Spleen (tissue), 11 donors: ENCODE results near the gene BRINP3. TPM values are rescaled to one million over a fixed set of nuclear protein-coding genes. Genes with fewer than 3 reads are reported as not detected.

Experiments used
- DNase-seq: peaks from one replicate; pipeline ENCODE4 v3.0.0-alpha.2; 2020
- H3K27ac ChIP-seq, 8 donors: fragments of 200-600 bp; sonication (generic) in 7 of 8; 1 replicate in 4 of 8; 2 replicates in 4 of 8; pipeline versions ENCODE4 v1.5.0 to v1.8.0; 2016 to 2021; ENCODE audit warnings: inconsistent platforms in 4 of 8, mild to moderate bottlenecking in 4 of 8, moderate library complexity in 1 of 8
- H3K27me3 ChIP-seq, 7 donors: fragments of 200-600 bp; sonication (generic) in 6 of 7; replicated peaks in 1 of 7; 1 replicate in 4 of 7; 2 replicates in 3 of 7; pipeline versions ENCODE4 v1.5.0 to v1.8.0; 2016 to 2021; ENCODE audit warnings: inconsistent platforms in 3 of 7, mild to moderate bottlenecking in 1 of 7
- H3K36me3 ChIP-seq, 6 donors: fragments of 200-600 bp; sonication (generic) in 5 of 6; 1 replicate in 4 of 6; 2 replicates in 2 of 6; pipeline versions ENCODE4 v1.5.0 to v1.8.0; 2016 to 2021; ENCODE audit warnings: inconsistent platforms in 2 of 6
- H3K4me1 ChIP-seq, 6 donors: fragments of 200-600 bp; sonication (generic) in 5 of 6; 1 replicate in 3 of 6; 2 replicates in 3 of 6; pipeline versions ENCODE4 v1.5.0 to v1.8.0; 2016 to 2021; ENCODE audit warnings: inconsistent platforms in 3 of 6
- H3K4me3 ChIP-seq, 8 donors: fragments of 200-600 bp; sonication (generic) in 7 of 8; 1 replicate in 4 of 8; 2 replicates in 4 of 8; pipeline versions ENCODE4 v1.5.0 to v1.8.0; 2016 to 2021; ENCODE audit warnings: inconsistent platforms in 4 of 8, mild to moderate bottlenecking in 4 of 8, moderate library complexity in 2 of 8
- H3K9me3 ChIP-seq, 8 donors: fragments of 200-600 bp; sonication (generic) in 7 of 8; 1 replicate in 4 of 8; 2 replicates in 4 of 8; pipeline versions ENCODE4 v1.5.0 to v1.8.0; 2016 to 2021; ENCODE audit warnings: inconsistent platforms in 4 of 8
- CTCF ChIP-seq, 11 experiments: fragments of 200-600 bp in 7 of 11; fragments of 450-650 bp in 4 of 11; sonication (generic) in 4 of 11; IDR thresholded peaks in 8 of 11; conservative IDR thresholded peaks in 3 of 11; 1 replicate in 7 of 11; 2 replicates in 4 of 11; pipeline versions ENCODE4 v1.4.0 to v1.8.0; 2016 to 2021; ENCODE audit warnings: antibody characterized with exemption in 11 of 11, inconsistent platforms in 4 of 11, mild to moderate bottlenecking in 1 of 11
- POLR2A ChIP-seq, 3 donors: fragments of 450-650 bp; IDR thresholded peaks; one replicate each; pipeline ENCODE4 v1.5.1; 2017; ENCODE audit warnings: antibody characterized with exemption in 3 of 3, mild to moderate bottlenecking in 1 of 3
- POLR2AphosphoS5 ChIP-seq, 3 donors: sonication (generic); formaldehyde crosslinking; IDR thresholded peaks; one replicate each; pipeline ENCODE4 v1.5.1; 2017; ENCODE audit warnings: antibody characterized with exemption in 3 of 3
- WGBS, 5 donors: extraction: QIAGEN DNeasy Blood & Tissue Kit in 3 of 5; methylation state at CpG; one replicate each; pipeline versions ENCODE4 v1.1.5 to v1.1.7; 2013 to 2018; 5-methylcytosine and 5-hydroxymethylcytosine counted together
- intact Hi-C: fragments of 100-400 bp; cut with DNase I; formaldehyde crosslinking; loops from one replicate; pipeline ENCODE4 v1.15.0; 2023; ENCODE audit warnings: low total_unique reads
- polyA plus RNA-seq, 3 donors: library from polyadenylated mRNA; stranded (reverse); fragments of 200-250 nt; gene quantifications; one replicate each; pipeline ENCODE4 v1.2.1, GENCODE V29; 2013
- total RNA-seq, 7 donors: library from RNA; depleted of rRNA in 3 of 7; stranded (reverse); fragments of >200 nt in 3 of 7; fragmentation: NEBNext Ultra II Directional in 4 of 7; extraction: Animal tissue kit (Norgen Biotek cat#: 25700) in 4 of 7; gene quantifications; one replicate each; pipeline versions ENCODE4 v1.1.0 to v1.2.1, GENCODE V29; 2016 to 2021
- donor health status: healthy with polysubstance abuse.
- donor health status: DM: no; HTN: no; CAD: no; lungs with moderate emphysema.
- donor health status: DM: no; HTN: no; CAD: no.
- donor health status: Bipolar disorder and iron deficiency.
- donor health status: healthy.
- donor health status: DM: no; HTN: no; CAD: no.
- donor health status: DM: yes; HTN: yes; CAD: no.

BRINP3 gene
- total and polyA plus RNA-seq, 10 donors, result not detected

GRCh38 chr1:190344454-190344853, 133.2 kb downstream of the BRINP3 start:
- intact Hi-C loops, result no loop called here
- H3K36me3 ChIP-seq, result no peaks in the 10 kb centered on the region
- no peak for DNase-seq
- H3K4me1 ChIP-seq, result no peaks in the 10 kb centered on the region
- no peak overlapping the region for H3K27ac ChIP-seq
- H3K4me3 ChIP-seq, result no peak overlapping the region
- H3K9me3 ChIP-seq, result peaks cover 0 to 5% (median 0%) of the 10 kb centered on the region in 8 donors
- no peak for TF ChIP-seq CTCF (IDR thresholded peaks at IDR 0.05 in 8 of 11, conservative IDR thresholded peaks at IDR 0.05 in 3 of 11)
- no peak for TF ChIP-seq POLR2A (IDR thresholded peaks at IDR 0.05)
- TF ChIP-seq POLR2AphosphoS5 (IDR thresholded peaks at IDR 0.05), result no peak
- H3K27me3 ChIP-seq, result no peaks in the 10 kb centered on the region

GRCh38 chr1:190338829-190339228, 138.8 kb downstream of the BRINP3 start:
- intact Hi-C loops, result no loop called here
- Histone ChIP-seq H3K27me3 (no peaks in the 10 kb centered on the region), H3K9me3 (peaks cover 0 to 4% (median 0%) of the 10 kb centered on the region in 8 donors), H3K4me3 (no peak overlapping the region), H3K36me3 (no peaks in the 10 kb centered on the region), H3K27ac (no peak overlapping the region), H3K4me1 (no peaks in the 10 kb centered on the region)
- no peak for DNase-seq
- no peak for TF ChIP-seq POLR2AphosphoS5 (IDR thresholded peaks at IDR 0.05)
- TF ChIP-seq POLR2A (IDR thresholded peaks at IDR 0.05), result no peak
- TF ChIP-seq CTCF (IDR thresholded peaks at IDR 0.05 in 8 of 11, conservative IDR thresholded peaks at IDR 0.05 in 3 of 11), result no peak

GRCh38 chr1:190328871-190329270, 148.8 kb downstream of the BRINP3 start:
- TF ChIP-seq POLR2A (IDR thresholded peaks at IDR 0.05) (no peak), POLR2AphosphoS5 (IDR thresholded peaks at IDR 0.05) (no peak), CTCF (IDR thresholded peaks at IDR 0.05 in 8 of 11, conservative IDR thresholded peaks at IDR 0.05 in 3 of 11) (no peak)
- H3K9me3 ChIP-seq, result peaks cover 0 to 11% (median 0%) of the 10 kb centered on the region in 8 donors
- H3K36me3 ChIP-seq, result no peaks in the 10 kb centered on the region
- H3K4me3 ChIP-seq, result no peak overlapping the region
- H3K4me1 ChIP-seq, result no peaks in the 10 kb centered on the region
- no peak for DNase-seq
- whole genome bisulfite sequencing, 5 donors, result 68 to 82% (median 72%) methylated on average over 4 of the region's 4 CpGs
- no peaks in the 10 kb centered on the region for H3K27me3 ChIP-seq
- intact Hi-C loops, result no loop called here
- no peak overlapping the region for H3K27ac ChIP-seq

GRCh38 chr1:190328361-190328760, 149.3 kb downstream of the BRINP3 start:
- H3K27ac ChIP-seq, result no peak overlapping the region
- no peak for TF ChIP-seq POLR2AphosphoS5 (IDR thresholded peaks at IDR 0.05)
- no peak for TF ChIP-seq POLR2A (IDR thresholded peaks at IDR 0.05)
- no peak for TF ChIP-seq CTCF (IDR thresholded peaks at IDR 0.05 in 8 of 11, conservative IDR thresholded peaks at IDR 0.05 in 3 of 11)
- no peaks in the 10 kb centered on the region for H3K4me1 ChIP-seq
- no peaks in the 10 kb centered on the region for H3K36me3 ChIP-seq
- peaks cover 0 to 11% (median 0%) of the 10 kb centered on the region in 8 donors for H3K9me3 ChIP-seq
- no peak for DNase-seq
- no peak overlapping the region for H3K4me3 ChIP-seq
- H3K27me3 ChIP-seq, result no peaks in the 10 kb centered on the region
- intact Hi-C loops, result no loop called here
